GM12891 (cell line): ENCODE measurements around the gene KIF3B.

Source experiments
- POLR2A ChIP-seq: IDR thresholded peaks from 2 replicates; pipeline ENCODE4 v1.6.1; 2011; ENCODE audit warnings: low read depth, low read length, control low read depth
- POLR2AphosphoS5 ChIP-seq: IDR thresholded peaks from 2 replicates; pipeline ENCODE4 v1.6.1; 2011; ENCODE audit warnings: low read depth, low read length, control low read depth
- SPI1 ChIP-seq: IDR thresholded peaks from 2 replicates; pipeline ENCODE4 v1.6.1; 2011; ENCODE audit warnings: low read depth, low read length, control low read depth
- TAF1 ChIP-seq: IDR thresholded peaks from 2 replicates; pipeline ENCODE4 v1.6.1; 2011; ENCODE audit warnings: low read depth, low read length, control low read depth

GRCh38 chr20:32360333-32360634, 82.8 kb downstream of the KIF3B start:
- TF ChIP-seq POLR2A (no peak), TAF1 (no peak), POLR2AphosphoS5 (no peak), SPI1 (no peak)
